T-helper 1 cell treated with Interleukin-12 subunit alpha and Interleukin-12 subunit beta and Interleukin-4 antibody, amounts not matched to agents 30 μg/mL and 1 μg/mL, for 36 hours (primary cell): Measurements from ENCODE around the gene RFTN1.

Source experiments
- H3K27ac Mint-ChIP-seq: one replicate; pipeline ENCODE4 v1.8.0; 2021; ENCODE audit warnings: mild to moderate bottlenecking, mixed read lengths
- H3K27me3 Mint-ChIP-seq: one replicate; pipeline ENCODE4 v1.8.0; 2021; ENCODE audit warnings: low read depth, mixed read lengths
- H3K36me3 Mint-ChIP-seq: one replicate; pipeline ENCODE4 v1.8.0; 2021; ENCODE audit warnings: low read depth, mixed read lengths
- H3K4me1 Mint-ChIP-seq: one replicate; pipeline ENCODE4 v1.8.0; 2021; ENCODE audit warnings: low read depth, mixed read lengths
- H3K4me3 Mint-ChIP-seq: one replicate; pipeline ENCODE4 v1.8.0; 2021; ENCODE audit warnings: mild to moderate bottlenecking, moderate library complexity, mixed read lengths
- H3K9me3 Mint-ChIP-seq: one replicate; pipeline ENCODE4 v1.8.0; 2021; ENCODE audit warnings: mixed read lengths

Gene RFTN1

GRCh38 chr3:16370872-16371740 is 142.4 kb downstream of the RFTN1 start:
- H3K27ac Mint-ChIP-seq, result peak overlapping the region; percentile 70
- no peaks in the 10 kb centered on the region for H3K27me3 Mint-ChIP-seq
- no peaks in the 10 kb centered on the region for H3K9me3 Mint-ChIP-seq
- H3K4me3 Mint-ChIP-seq, result peak overlapping the region; percentile 19
- H3K4me1 Mint-ChIP-seq, result peaks cover 75% of the 10 kb centered on the region
- H3K36me3 Mint-ChIP-seq, result peaks cover 63% of the 10 kb centered on the region

GRCh38 chr3:16370503-16370871 is 143.0 kb downstream of the RFTN1 start:
- peak overlapping the region; percentile 70 for H3K27ac Mint-ChIP-seq
- no peaks in the 10 kb centered on the region for H3K27me3 Mint-ChIP-seq
- H3K4me1 Mint-ChIP-seq, result peaks cover 74% of the 10 kb centered on the region
- H3K4me3 Mint-ChIP-seq, result no peak overlapping the region
- no peaks in the 10 kb centered on the region for H3K9me3 Mint-ChIP-seq
- H3K36me3 Mint-ChIP-seq, result peaks cover 66% of the 10 kb centered on the region

- Mint-ChIP-seq H3K27ac (peak overlapping the region; percentile 66), H3K36me3 (peaks cover 68% of the 10 kb centered on the region), H3K9me3 (no peaks in the 10 kb centered on the region), H3K27me3 (no peaks in the 10 kb centered on the region), H3K4me3 (peak overlapping the region; percentile 49), H3K4me1 (peaks cover 68% of the 10 kb centered on the region)
Observed at GRCh38 chr3:16369885-16370284, 143.6 kb downstream of the RFTN1 start.

- Mint-ChIP-seq H3K27me3 (no peaks in the 10 kb centered on the region), H3K4me1 (peaks cover 64% of the 10 kb centered on the region)
Observed at GRCh38 chr3:16369276-16369675, 144.2 kb downstream of the RFTN1 start.

DNA sequence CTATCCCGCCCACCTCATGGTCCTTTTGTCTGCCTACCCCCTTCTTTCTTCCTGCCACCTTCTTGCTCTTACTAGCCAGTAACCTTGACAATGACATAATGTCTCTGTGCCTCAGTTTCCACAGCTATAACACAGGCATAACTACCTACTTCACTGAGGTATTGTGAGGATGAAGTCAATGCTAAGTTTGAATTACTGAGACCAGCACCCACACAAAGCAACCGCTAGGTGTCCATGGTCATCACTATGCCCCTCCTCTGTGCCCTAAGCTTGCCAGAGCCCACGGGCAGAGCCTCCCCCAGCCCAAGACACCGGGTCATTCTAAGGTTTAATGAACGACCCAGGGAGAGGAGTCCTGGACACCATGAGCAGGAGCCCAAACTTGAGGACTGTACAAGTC is 146.9 kb downstream of the RFTN1 start:
- no peak overlapping the region for H3K4me3 Mint-ChIP-seq
- peaks cover 54% of the 10 kb centered on the region for H3K36me3 Mint-ChIP-seq

More at GRCh38 chr3:16369276-16369675, 144.2 kb downstream of the RFTN1 start:
- Mint-ChIP-seq H3K36me3 (peaks cover 69% of the 10 kb centered on the region), H3K9me3 (no peaks in the 10 kb centered on the region), H3K4me3 (no peak overlapping the region), H3K27ac (peak overlapping the region; percentile 18)

DNA sequence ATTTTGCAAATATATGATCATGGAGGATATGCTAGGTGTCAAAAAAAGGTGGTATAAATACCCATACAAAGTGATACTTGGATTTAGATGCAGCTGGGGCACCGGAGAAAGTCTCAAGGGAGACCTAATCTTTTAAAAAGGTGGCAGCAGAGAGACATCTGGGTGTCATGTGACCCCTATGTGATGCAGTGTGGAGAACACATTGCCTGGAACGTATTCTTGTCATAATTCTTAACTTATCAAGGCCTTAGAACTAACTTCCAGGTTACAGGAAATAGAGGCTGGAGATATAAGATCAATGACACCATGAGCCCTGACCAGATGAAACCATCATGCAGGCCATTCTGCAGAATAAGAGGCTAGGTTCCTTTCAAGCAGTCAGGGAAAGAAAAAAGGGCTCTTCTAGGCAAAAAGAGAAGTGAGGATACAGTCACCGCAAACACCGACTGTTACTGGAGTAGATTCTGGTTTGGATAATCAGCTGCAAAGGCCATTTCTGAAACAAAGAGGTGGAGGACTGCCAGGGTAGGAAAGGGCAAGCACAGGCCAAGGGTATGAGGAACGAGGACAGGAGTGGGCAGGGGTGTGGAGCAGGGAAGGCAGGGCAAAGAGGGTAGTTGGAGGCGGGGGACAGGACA is 147.9 kb downstream of the RFTN1 start:
- Mint-ChIP-seq H3K4me3 (no peak overlapping the region), H3K27me3 (no peaks in the 10 kb centered on the region), H3K9me3 (no peaks in the 10 kb centered on the region), H3K36me3 (peaks cover 55% of the 10 kb centered on the region), H3K27ac (no peak overlapping the region), H3K4me1 (peaks cover 34% of the 10 kb centered on the region)

More for the DNA sequence above, 146.9 kb downstream of the RFTN1 start:
- H3K27ac Mint-ChIP-seq, result no peak overlapping the region
- H3K9me3 Mint-ChIP-seq, result no peaks in the 10 kb centered on the region
- peaks cover 40% of the 10 kb centered on the region for H3K4me1 Mint-ChIP-seq
- no peaks in the 10 kb centered on the region for H3K27me3 Mint-ChIP-seq

DNA sequence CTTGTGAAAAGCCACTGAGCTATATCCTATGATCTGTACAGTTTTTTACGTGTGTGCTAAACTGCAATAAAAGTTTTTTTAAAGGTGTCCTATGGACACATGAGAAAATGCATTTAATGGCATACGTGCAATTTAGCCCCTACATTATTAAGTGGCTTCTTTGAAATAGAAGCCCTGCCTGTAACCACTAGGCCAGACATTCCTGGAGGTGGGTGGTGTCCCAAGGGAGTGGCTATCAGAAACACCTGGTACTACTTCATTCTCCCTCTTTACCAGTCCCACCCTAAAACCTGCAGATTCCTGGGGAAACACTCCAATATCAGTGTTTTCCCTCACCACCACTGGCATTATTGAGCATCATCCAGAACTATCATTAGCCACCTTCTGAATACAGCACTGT is 148.5 kb downstream of the RFTN1 start:
- H3K9me3 Mint-ChIP-seq, result no peaks in the 10 kb centered on the region
- H3K27me3 Mint-ChIP-seq, result no peaks in the 10 kb centered on the region
- no peak overlapping the region for H3K27ac Mint-ChIP-seq
- peaks cover 51% of the 10 kb centered on the region for H3K36me3 Mint-ChIP-seq
- H3K4me1 Mint-ChIP-seq, result peaks cover 29% of the 10 kb centered on the region
- H3K4me3 Mint-ChIP-seq, result no peak overlapping the region

- H3K4me1 Mint-ChIP-seq, result peaks cover 27% of the 10 kb centered on the region
- H3K4me3 Mint-ChIP-seq, result no peak overlapping the region
- H3K9me3 Mint-ChIP-seq, result no peaks in the 10 kb centered on the region
- H3K36me3 Mint-ChIP-seq, result peaks cover 47% of the 10 kb centered on the region
- H3K27ac Mint-ChIP-seq, result no peak overlapping the region
- no peaks in the 10 kb centered on the region for H3K27me3 Mint-ChIP-seq
Observed at GRCh38 chr3:16364323-16364722, 149.2 kb downstream of the RFTN1 start.

GRCh38 chr3:16363636-16364035 is 149.9 kb downstream of the RFTN1 start:
- no peaks in the 10 kb centered on the region for H3K9me3 Mint-ChIP-seq
- H3K36me3 Mint-ChIP-seq, result peaks cover 46% of the 10 kb centered on the region
- H3K27me3 Mint-ChIP-seq, result no peaks in the 10 kb centered on the region
- H3K27ac Mint-ChIP-seq, result no peak overlapping the region
- H3K4me3 Mint-ChIP-seq, result no peak overlapping the region
- peaks cover 28% of the 10 kb centered on the region for H3K4me1 Mint-ChIP-seq

DNA sequence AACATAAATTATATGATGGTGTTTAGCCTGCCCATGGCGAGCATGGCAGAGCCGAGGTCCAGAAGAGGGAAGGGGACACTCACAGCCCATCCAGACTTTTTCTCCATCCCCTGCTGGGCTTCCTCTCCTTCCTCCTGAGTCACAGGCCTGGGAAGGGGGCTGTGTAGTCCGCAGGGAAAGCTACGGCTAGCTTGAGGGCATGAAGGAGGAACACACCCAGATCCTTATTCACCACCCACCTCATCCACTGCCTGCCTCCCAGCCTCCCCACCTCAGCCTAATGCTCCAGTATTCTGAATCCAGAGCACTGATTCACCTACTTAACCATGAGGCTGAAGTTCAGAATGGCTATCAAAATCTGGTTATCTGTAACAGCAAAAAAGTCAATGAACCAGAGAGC is 150.7 kb downstream of the RFTN1 start:
- peaks cover 47% of the 10 kb centered on the region for H3K36me3 Mint-ChIP-seq
- no peaks in the 10 kb centered on the region for H3K9me3 Mint-ChIP-seq
- H3K4me1 Mint-ChIP-seq, result peaks cover 33% of the 10 kb centered on the region
- H3K27me3 Mint-ChIP-seq, result no peaks in the 10 kb centered on the region
- no peak overlapping the region for H3K27ac Mint-ChIP-seq
- H3K4me3 Mint-ChIP-seq, result no peak overlapping the region

DNA sequence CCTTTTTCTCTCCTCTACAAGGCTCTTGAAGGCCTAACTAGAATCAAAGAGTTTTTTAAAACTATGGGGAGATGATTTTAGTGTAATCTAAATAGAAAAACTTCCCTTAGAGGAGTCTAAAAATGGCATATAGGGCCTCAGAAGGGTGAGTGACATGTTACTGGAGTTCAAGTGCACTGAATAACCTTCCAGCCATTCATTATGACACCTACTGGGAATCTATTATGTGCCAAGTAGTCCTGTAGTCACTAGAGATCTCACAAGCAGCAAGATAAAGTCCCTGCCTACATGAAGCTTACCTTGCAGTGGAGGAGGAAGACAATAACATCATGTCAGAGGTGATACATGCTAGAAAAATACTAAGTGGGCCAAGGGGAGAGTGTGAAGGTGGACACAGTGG is 152.4 kb downstream of the RFTN1 start:
- no peak overlapping the region for H3K27ac Mint-ChIP-seq
- no peak overlapping the region for H3K4me3 Mint-ChIP-seq
- peaks cover 33% of the 10 kb centered on the region for H3K4me1 Mint-ChIP-seq
- peaks cover 43% of the 10 kb centered on the region for H3K36me3 Mint-ChIP-seq
- H3K27me3 Mint-ChIP-seq, result no peaks in the 10 kb centered on the region
- H3K9me3 Mint-ChIP-seq, result no peaks in the 10 kb centered on the region

GRCh38 chr3:16359331-16359730 is 154.2 kb downstream of the RFTN1 start:
- Mint-ChIP-seq H3K36me3 (peaks cover 39% of the 10 kb centered on the region), H3K27me3 (no peaks in the 10 kb centered on the region), H3K4me3 (no peak overlapping the region), H3K9me3 (no peaks in the 10 kb centered on the region), H3K4me1 (peaks cover 30% of the 10 kb centered on the region), H3K27ac (peak overlapping the region; percentile 23)

- H3K9me3 Mint-ChIP-seq, result no peaks in the 10 kb centered on the region
- H3K4me1 Mint-ChIP-seq, result peaks cover 28% of the 10 kb centered on the region
- H3K36me3 Mint-ChIP-seq, result peaks cover 34% of the 10 kb centered on the region
- no peak overlapping the region for H3K4me3 Mint-ChIP-seq
- no peak overlapping the region for H3K27ac Mint-ChIP-seq
- no peaks in the 10 kb centered on the region for H3K27me3 Mint-ChIP-seq
Observed at GRCh38 chr3:16358336-16358735, 155.2 kb downstream of the RFTN1 start.

DNA sequence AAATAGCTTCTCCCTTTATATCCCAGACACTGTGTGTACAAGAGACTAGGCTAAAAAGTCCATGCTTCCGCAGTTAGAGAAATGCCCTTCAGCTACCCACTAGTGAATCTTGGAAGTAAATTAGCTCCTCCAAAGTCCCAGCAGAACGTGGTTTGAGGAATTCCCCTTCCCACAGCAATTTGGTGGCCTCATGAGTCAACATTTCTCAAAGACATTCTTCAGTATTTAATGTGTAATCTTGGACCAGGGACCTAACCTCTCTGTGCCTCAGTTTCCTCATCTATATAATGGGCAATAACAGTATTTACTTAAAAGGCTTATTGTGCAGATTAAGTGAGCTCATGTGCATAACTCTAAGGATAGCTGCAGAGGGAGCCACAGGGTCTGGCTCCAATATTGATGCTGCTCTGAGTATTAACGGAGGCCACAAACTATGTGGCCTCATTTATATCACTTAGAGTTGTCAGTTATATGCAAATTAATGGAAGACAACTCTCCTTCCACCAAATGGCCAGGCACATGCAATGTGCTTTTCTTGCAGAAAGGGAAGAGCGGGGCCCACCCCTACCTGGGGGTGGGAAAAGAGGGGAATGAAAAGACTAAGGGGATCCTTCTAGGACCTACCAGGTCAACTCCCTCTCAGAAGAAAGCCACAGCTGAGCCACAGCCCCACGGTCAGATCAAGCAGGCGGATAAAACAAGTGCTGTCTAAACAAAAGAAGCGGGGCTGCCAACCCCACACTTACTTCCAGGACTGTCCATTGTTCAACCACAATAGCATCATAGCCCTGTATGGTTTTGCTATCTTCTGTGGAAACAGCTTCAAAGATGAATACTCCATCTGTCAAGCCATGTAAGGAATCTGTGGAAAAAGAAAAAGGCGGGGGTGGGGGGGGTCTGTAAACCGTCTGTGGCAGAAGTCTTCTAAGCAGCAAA is 156.0 kb downstream of the RFTN1 start:
- Mint-ChIP-seq H3K9me3 (no peaks in the 10 kb centered on the region), H3K36me3 (peaks cover 36% of the 10 kb centered on the region), H3K27me3 (no peaks in the 10 kb centered on the region), H3K4me3 (no peak overlapping the region), H3K4me1 (peaks cover 33% of the 10 kb centered on the region), H3K27ac (no peak overlapping the region)
